GM10266 (cell line): ENCODE measurements around the gene CRADD.
"Not testable (repeated sequence)": the region's sequence is repeated elsewhere in the genome, so short reads cannot be mapped to it uniquely, and the experiment has no call there.

Experiments used
- DNase-seq: peaks from one replicate; pipeline ENCODE4 v3.0.0; 2012; ENCODE audit errors: extremely low spot score
- TF ChIP-seq, protein P1 (sequence below): IDR thresholded peaks from 2 replicates; pipeline ENCODE4 v1.5.1; 2012; ENCODE audit warnings: mild to moderate bottlenecking, low read depth; ENCODE audit not compliant: control insufficient read depth, insufficient read depth; ENCODE audit errors: missing control alignments

The CRADD gene

DNA sequence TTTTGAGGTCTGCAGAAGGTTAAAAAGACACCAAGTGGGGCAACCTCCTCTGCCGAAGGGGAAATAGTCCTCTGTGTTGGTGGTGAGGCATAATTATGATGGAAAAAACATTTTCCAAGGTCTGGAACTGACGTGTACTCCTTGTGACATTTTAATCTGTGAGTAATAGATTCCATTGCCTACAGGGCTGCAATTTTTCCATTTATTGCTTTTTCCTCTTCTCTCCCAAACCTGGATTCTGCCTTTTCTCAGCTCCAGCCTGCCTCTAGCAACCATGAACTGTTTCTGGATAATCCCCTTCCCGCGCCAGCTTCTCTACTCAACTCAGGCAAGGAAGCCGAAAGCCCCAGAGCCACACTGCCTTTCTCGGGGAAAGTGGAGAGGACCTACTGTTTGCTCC lies 241.1 kb downstream of the CRADD start:
- TF ChIP-seq, protein P1, sequence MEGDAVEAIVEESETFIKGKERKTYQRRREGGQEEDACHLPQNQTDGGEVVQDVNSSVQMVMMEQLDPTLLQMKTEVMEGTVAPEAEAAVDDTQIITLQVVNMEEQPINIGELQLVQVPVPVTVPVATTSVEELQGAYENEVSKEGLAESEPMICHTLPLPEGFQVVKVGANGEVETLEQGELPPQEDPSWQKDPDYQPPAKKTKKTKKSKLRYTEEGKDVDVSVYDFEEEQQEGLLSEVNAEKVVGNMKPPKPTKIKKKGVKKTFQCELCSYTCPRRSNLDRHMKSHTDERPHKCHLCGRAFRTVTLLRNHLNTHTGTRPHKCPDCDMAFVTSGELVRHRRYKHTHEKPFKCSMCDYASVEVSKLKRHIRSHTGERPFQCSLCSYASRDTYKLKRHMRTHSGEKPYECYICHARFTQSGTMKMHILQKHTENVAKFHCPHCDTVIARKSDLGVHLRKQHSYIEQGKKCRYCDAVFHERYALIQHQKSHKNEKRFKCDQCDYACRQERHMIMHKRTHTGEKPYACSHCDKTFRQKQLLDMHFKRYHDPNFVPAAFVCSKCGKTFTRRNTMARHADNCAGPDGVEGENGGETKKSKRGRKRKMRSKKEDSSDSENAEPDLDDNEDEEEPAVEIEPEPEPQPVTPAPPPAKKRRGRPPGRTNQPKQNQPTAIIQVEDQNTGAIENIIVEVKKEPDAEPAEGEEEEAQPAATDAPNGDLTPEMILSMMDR: no peak
- DNase-seq: no peak

DNA sequence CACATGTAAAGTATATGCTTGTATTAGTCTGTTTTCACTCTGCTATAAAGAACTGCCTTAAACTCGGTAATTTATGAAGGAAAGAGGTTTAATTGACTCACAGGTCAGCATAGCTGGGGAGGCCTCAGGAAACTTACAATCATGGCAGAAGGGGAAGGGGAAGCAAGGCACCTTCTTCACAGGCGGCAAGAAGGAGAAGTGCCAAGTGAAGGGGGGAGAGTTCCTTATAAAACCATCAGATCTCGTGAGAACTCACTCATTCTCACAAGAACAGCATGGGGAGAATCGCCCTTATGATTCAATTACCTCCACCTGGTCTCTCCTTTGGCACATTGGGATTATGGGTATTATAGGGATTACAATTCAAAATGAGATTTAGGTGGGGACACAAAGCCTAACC lies 241.7 kb downstream of the CRADD start:
- TF ChIP-seq, protein P1: no peak
- no peak for DNase-seq

DNA sequence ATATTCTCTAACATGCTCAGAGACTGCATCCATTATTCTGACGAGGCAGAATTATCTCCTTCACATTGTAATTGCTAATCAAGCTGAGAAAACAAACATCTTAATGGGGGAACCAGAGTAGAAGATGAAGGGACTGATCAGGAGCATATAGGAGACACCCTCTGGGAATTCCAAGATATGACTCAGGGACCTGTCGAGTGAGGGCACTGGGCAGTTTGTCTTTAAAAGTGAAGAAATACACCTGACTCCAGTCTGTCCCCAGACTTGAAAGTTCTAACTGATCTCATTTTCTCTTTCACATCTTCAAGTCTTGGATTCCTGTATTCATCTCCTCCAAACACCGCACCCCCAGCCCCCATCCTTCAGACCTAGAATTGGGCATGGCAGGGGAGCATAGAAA lies 244.3 kb downstream of the CRADD start:
- TF ChIP-seq, protein P1: no peak
- DNase-seq: no peak

DNA sequence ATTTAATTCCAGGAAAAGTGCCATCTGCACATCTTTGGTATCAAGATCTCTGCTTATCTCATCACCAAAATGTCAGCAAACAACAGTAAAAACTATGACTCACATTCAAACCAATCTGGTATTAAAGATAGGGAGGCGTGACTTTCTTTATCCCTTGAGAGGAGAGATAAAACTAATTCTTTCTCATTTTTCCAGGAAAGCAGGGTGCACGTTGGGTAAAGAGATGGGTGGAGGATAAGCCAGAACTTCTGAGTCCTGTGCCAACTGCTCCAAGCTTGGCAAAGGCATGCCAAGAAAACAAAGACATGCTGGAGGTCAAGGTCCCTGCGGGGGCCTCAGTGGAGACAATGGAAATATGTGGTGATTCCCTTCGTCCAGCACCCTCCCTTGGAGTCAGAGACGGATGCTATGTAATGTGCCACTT lies 245.4 kb downstream of the CRADD start:
- DNase-seq: no peak
- TF ChIP-seq, protein P1: no peak

DNA sequence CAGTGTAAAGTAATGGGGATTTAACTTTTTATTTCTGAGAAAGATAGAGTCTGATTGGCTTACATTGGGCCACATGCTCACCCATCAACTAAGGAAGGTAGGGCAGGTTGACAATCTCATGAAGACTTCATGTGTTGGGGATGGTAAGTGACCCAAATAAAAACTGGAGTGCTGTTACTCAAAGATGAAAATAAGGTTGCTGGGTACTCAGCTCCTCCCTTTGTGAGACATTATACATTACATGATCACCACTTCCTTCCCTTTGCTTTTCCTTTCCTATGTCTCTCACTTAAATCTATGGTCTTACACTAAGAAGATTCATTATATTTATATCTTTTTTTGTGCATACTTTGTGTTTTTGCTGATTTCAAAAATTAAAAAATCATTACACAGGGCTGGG lies 247.2 kb downstream of the CRADD start:
- TF ChIP-seq, protein P1: no peak
- no peak for DNase-seq

DNA sequence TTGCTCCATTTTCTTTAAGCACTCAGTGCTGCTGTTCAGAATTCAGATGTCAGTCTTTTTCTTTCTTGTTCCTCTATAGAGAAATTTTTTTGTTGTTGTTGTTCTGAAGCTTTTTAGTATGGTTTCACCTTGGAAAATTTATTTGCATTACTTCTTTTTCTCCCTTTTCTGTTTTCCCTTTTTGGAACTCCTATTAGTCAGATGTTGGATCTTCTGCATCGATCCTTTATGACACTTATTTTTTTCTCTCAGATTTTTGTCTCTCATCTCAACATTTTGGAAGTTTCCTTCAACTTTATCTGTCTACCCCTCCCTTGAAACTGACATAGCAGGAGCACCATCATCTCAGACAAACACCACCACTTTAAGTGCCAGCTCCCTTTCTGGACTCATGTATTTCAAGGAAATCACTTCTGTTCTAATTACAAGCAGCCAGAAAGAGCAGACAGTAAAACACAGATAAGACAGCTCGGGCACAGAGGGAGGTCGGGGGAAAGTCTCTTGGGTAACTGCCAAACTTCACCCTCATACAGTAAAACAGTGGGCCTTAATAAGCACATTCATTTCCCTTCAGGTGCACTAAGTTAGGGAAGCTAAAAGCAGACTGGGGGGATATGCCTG lies 248.5 kb downstream of the CRADD start:
- TF ChIP-seq, protein P1: no peak
- no peak for DNase-seq

DNA sequence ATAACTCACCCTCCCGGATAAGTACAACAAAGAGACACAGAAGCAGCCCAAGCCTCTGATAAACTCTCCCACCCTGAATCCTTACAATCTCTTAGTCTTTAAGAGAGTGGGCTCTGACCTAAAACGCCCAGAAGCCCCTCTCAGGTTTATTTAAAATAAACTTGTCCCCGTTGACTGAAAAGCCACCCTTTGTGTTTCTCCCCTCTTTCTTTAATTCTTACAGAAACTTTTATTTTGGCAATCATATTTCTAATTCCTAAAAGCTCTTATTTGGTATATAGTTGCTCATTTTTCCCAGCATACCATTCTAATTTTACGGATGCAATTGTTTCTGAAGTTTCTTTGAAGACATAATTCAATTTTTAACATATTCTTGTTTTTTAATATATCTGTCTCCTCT lies 249.1 kb downstream of the CRADD start:
- TF ChIP-seq, protein P1: no peak
- no peak for DNase-seq

DNA sequence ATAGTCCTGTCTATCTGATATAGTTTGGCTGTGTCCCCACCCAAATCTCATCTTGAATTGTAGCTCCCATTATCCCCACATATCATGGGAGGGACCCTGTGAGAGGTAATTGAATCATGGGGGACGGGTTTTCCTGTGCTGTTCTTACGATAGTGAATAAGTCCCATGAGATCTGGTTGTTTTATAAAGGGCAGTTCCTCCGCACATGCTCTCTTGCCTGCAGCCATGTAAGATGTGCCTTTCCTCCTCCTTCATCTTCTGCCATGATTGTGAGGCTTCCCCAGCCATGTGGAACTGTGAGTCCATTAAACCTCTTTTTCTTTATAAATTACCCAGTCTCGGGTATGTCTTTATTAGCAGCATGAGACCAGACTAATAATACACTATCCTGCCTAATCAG lies 251.9 kb downstream of the CRADD start:
- not testable (repeated sequence) for DNase-seq
